Activated gamma-delta T cell treated with anti-CD3 and anti-CD28 coated beads, Interleukin-2, amount 50 U/mL, for 16 hours (primary cell): ENCODE results near the gene FGF11.
"Not testable (repeated sequence)": the region's sequence is repeated elsewhere in the genome, so short reads cannot be mapped to it uniquely, and the experiment has no call there.

Experiments
- DNase-seq: peaks from one replicate; pipeline ENCODE4 v3.0.0-alpha.2; 2020; ENCODE audit warnings: low read depth

Gene FGF11

GRCh38 chr17:7462474-7463371 lies 23.4 kb downstream of the FGF11 start:
- DNase-seq, result no peak

- DNase-seq, result no peak
These were observed 24.1 kb downstream of the FGF11 start for GRCh38 chr17:7463372-7463846.

DNA sequence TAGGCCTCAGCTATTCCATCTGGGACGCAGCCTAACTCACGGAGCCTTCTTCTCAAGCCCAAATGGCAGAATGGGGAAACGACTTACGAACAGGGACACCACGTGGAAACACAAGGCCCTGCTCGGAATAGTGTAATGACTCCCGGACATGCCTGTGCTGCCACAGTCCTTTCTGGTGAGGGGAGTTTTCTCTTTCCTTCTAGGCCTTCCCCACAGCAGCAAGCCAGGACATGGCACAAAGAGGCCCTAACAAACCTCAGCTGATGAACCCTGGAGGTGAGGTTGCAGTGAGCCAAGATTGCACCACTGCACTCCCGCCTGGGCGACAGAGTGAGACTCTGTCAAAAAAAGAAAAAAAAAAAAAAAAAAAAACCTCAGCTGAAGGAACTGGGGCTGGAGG lies 24.8 kb downstream of the FGF11 start:
- DNase-seq, result no peak

GRCh38 chr17:7465597-7466275 lies 26.4 kb downstream of the FGF11 start:
- DNase-seq, result no peak

- no peak for DNase-seq
These were observed 27.0 kb downstream of the FGF11 start for GRCh38 chr17:7466318-7466638.

- DNase-seq, result no peak
These were observed 27.5 kb downstream of the FGF11 start for GRCh38 chr17:7466639-7467341.

- DNase-seq, result no peak
These were observed 28.2 kb downstream of the FGF11 start for GRCh38 chr17:7467498-7467897.

DNA sequence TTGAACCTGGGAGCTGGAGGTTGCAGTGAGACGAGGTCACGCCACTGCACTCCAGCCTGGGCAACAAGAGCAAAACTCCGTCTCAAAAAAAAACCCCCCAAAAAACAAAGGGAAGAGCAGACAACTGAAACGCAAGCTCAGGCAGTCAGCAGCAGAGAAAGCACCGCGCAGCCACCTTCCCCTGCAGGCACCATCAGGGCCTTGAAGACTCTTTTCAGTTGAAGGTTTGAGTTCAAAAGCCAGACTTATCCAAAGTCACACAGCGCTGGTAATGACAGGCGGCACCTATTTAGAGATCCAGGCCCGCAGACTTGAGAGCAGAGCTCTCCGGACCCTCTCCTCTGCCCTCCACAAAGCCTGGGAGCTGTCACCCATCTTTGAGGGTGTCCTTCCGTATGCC lies 29.0 kb downstream of the FGF11 start:
- no peak for DNase-seq

GRCh38 chr17:7468804-7469389 lies 29.6 kb downstream of the FGF11 start:
- no peak for DNase-seq

- DNase-seq, result not testable (repeated sequence)
These were observed 30.5 kb downstream of the FGF11 start for GRCh38 chr17:7469843-7470242.

DNA sequence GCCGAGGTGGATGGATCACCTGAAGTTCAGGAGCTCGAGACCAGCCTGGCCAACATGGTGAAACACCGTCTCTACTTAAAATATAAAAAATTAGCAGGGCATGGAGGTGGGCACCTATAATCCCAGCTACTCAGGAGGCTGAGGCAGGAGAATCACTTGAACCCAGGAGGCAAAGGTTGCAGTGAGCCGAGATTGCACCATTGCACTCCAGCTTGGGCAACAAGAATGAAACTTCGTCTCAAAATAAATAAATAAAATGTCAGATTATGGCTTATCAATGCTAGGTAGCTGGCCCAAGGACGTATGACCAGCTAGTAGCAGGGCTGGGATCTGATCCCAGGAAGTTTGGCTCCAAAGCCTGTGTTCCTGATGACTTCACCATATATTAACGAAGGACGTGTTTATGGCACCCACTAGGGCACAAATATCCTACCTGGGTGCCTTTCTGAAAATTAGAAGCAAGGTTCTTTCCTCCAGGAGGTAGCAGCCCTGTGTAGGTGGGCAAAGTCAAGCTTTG lies 31.2 kb downstream of the FGF11 start:
- not testable (repeated sequence) for DNase-seq

- no peak for DNase-seq
These were observed 32.4 kb downstream of the FGF11 start for GRCh38 chr17:7471729-7472128.

- not testable (repeated sequence) for DNase-seq
These were observed 35.5 kb downstream of the FGF11 start for GRCh38 chr17:7474767-7475166.

- no peak for DNase-seq
These were observed 36.6 kb downstream of the FGF11 start for GRCh38 chr17:7475764-7476422.

DNA sequence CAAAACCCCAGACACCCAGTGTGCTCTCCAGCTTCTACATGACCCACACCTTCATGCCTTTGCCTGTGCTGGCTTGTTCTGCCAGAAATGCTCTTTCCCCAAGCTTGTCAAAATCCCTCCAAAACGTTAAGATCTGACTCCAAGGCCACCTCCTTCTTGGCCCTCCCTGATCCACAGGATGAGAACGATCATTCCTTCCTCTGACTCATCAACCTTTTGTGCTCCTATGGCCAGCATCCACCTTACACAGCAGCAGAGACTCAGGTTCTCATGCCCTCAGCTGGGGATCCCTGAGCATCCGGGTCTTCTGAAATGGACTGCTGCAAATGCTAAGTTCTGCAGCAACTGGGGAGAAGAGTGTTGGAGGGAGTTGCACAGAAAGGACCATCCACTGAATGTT lies 37.2 kb downstream of the FGF11 start:
- DNase-seq, result no peak

DNA sequence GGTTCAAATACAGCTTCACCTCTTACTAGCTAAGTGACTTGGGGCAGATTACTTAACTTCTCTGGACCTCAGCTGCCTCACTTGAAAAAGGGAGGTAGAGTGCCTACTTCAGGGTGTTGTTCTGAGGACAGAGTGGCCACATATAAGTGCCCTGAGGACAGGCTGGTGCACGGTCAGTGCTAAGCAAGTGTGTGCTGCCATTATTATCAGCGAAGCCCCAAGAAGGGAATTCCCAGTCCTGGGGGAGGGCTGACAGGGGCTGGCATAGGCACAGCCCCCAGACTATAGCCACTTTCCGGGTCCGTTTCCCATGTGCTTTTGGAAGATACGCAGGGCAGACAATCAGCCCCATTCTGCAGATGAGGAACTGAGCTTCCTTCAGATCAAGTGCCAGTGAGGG lies 37.6 kb downstream of the FGF11 start:
- no peak for DNase-seq

DNA sequence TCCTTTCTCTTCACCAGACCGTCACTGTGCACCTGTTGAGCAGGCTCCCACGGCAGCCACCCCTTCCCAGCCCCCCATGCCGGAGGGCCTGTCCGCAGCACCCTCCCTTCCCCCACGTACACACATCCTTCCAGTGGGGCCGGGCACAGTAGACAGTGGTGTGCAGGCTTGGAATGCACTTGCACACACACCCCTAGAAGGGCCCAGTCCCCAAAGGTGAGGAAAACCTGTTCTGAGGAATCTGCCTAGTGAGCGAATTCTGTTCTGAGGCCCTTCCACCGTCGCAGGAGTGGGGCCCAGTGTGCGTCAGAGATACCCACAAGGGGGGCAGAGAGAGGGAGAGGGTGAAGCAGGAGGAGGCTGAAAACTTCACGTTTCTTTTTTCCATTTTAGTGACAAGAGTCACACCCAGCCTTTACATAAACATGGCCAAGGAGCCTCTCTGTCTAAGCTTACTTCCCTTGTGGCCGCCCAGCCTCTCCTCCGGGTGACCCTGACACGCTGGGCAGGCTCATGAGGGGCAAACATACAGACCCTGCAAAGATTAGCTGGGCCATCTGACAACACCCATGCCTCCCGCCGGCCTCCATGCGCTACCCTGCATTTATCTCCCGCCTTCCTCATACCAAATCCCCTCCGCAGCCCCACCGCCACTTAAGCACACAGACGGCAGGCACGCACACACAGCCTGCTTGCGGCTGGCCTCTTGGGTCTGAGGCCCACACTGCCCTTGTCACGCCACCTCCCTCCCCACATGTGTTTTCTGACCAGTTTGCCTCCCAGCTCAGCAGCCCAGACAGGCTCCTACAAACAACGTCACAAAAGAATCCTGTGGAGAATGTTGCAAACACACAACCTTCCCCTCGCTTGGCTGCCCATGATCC lies 38.3 kb downstream of the FGF11 start:
- DNase-seq, result no peak

GRCh38 chr17:7478276-7479212 lies 39.2 kb downstream of the FGF11 start:
- peak; percentile 30 for DNase-seq
